Stimulated activated memory B cell treated with anti-CD40 and anti-IgM and Interleukin-4, amounts not matched to agents 10 μg/mL and 1 μg/mL and 100 μg/mL, for 72 hours (primary cell): Measurements from ENCODE around the gene CTSS.
"Not testable (repeated sequence)": the region's sequence is repeated elsewhere in the genome, so short reads cannot be mapped to it uniquely, and the experiment has no call there.

ENCODE experiments used
- ATAC-seq: fragments of 150-1000 bp; cut with Tn5 transposase; 2 replicates; pipeline ENCODE4 v1.10.0; 2021
- H3K27ac Mint-ChIP-seq: one replicate; pipeline ENCODE4 v1.8.0; 2022; ENCODE audit warnings: mild to moderate bottlenecking, mixed read lengths
- H3K27me3 Mint-ChIP-seq: one replicate; pipeline ENCODE4 v1.8.0; 2022; ENCODE audit warnings: mixed read lengths
- H3K36me3 Mint-ChIP-seq: one replicate; pipeline ENCODE4 v1.8.0; 2022; ENCODE audit warnings: mixed read lengths
- H3K4me1 Mint-ChIP-seq: one replicate; pipeline ENCODE4 v1.8.0; 2022; ENCODE audit warnings: mixed read lengths
- H3K4me3 Mint-ChIP-seq: one replicate; pipeline ENCODE4 v1.8.0; 2022; ENCODE audit warnings: mild to moderate bottlenecking, moderate library complexity, mixed read lengths
- H3K9me3 Mint-ChIP-seq: one replicate; pipeline ENCODE4 v1.8.0; 2022; ENCODE audit warnings: mixed read lengths

The CTSS gene

GRCh38 chr1:150765296-150765976, at the start of gene CTSS:
Gene CTSS (minus strand): TSS chr1:150765778. CDS start chr1:150764763, 1,015 bp downstream.
- H3K27me3 Mint-ChIP-seq, result no peaks in the 10 kb centered on the region
- H3K36me3 Mint-ChIP-seq, result peaks cover 27% of the 10 kb centered on the region
- peak within 1 kb of the TSS; percentile 99 for H3K27ac Mint-ChIP-seq
- peaks cover 53% of the 10 kb centered on the region for H3K4me1 Mint-ChIP-seq
- H3K9me3 Mint-ChIP-seq, result peaks cover under 1% of the 10 kb centered on the region
- peak; percentile 96 for ATAC-seq
- peak within 1 kb of the TSS; percentile 97 for H3K4me3 Mint-ChIP-seq

DNA sequence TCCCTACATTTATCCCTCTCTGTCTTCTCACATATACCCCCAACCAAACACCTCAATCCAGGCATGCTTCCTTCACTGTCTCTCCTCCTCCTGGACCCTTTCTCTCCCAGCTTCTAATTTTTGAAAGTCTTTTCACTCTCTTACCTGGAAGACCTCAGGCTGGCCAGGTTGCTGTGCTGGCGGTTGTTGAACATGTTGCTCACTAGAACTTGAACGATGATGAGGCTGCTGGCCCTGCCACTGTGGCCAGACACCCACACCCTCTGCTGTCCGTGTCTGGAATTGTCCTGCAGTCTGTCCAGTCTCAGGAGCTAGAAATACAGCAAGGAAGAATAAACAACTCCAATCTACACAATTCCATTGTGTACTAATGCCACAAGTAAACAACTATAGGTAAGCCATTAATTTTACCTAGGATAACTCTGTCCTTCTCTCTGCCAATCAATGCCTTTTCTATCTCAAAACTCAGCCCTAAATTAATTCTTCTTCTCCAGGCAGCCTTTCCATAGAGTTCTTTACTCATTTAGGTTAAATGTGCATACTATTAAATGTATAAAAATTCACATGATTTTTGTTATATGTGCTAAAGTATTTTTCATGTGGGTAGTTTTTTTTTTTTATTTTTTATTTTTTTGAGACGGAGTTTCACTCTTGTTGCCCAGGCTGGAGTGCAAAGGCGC, 47.6 kb upstream of the CTSS start:
- Mint-ChIP-seq H3K9me3 (no peaks in the 10 kb centered on the region), H3K27ac (no peak overlapping the region), H3K4me1 (no peaks in the 10 kb centered on the region), H3K4me3 (no peak overlapping the region), H3K36me3 (peaks cover 32% of the 10 kb centered on the region), H3K27me3 (no peaks in the 10 kb centered on the region)
- peak; percentile 27 for ATAC-seq

GRCh38 chr1:150810958-150811659, 45.5 kb upstream of the CTSS start:
- Mint-ChIP-seq H3K4me3 (no peak overlapping the region), H3K9me3 (no peaks in the 10 kb centered on the region), H3K4me1 (peaks cover 6% of the 10 kb centered on the region), H3K27ac (no peak overlapping the region), H3K27me3 (no peaks in the 10 kb centered on the region), H3K36me3 (peaks cover 17% of the 10 kb centered on the region)
- ATAC-seq, result no peak

DNA sequence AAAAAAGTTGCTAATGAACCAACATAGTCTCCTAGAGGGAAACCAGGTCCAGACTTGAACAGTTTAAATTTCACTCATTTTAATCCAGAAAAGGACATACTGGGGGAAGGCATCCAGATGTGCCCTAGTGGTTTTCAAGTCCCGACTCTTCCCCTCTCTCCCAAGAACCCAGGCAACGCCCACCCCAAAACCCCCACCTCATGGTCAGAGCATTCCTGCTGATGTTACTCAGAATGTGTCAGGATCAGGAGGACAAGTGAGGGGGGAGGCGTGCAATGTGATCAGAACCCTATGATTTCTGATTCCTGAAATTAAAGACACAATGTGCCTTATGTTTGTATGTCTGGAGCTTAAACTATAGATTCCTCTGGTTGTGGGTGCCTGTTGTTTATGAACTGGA, 44.1 kb upstream of the CTSS start:
- Mint-ChIP-seq H3K4me1 (peaks cover 6% of the 10 kb centered on the region), H3K4me3 (no peak overlapping the region), H3K36me3 (peaks cover 13% of the 10 kb centered on the region), H3K9me3 (no peaks in the 10 kb centered on the region), H3K27me3 (no peaks in the 10 kb centered on the region), H3K27ac (no peak overlapping the region)
- ATAC-seq, result no peak

- H3K27me3 Mint-ChIP-seq, result no peaks in the 10 kb centered on the region
- H3K27ac Mint-ChIP-seq, result no peak overlapping the region
These were observed 43.3 kb upstream of the CTSS start for GRCh38 chr1:150808846-150809245.

GRCh38 chr1:150808121-150808520, 42.5 kb upstream of the CTSS start, which contains the start of gene CTSK:
Gene CTSK (minus strand): TSS chr1:150808260. CDS start chr1:150806805, 1,455 bp downstream.
- ATAC-seq, result no peak
- Mint-ChIP-seq H3K9me3 (no peaks in the 10 kb centered on the region), H3K4me3 (no peak within 1 kb of the TSS), H3K4me1 (peaks cover 6% of the 10 kb centered on the region), H3K27ac (no peak within 1 kb of the TSS), H3K36me3 (peaks cover 7% of the 10 kb centered on the region), H3K27me3 (no peaks in the 10 kb centered on the region)

More at GRCh38 chr1:150808846-150809245, 43.3 kb upstream of the CTSS start:
- peaks cover 6% of the 10 kb centered on the region for H3K4me1 Mint-ChIP-seq
- H3K36me3 Mint-ChIP-seq, result peaks cover 9% of the 10 kb centered on the region
- no peaks in the 10 kb centered on the region for H3K9me3 Mint-ChIP-seq
- ATAC-seq, result no peak
- H3K4me3 Mint-ChIP-seq, result no peak overlapping the region

DNA sequence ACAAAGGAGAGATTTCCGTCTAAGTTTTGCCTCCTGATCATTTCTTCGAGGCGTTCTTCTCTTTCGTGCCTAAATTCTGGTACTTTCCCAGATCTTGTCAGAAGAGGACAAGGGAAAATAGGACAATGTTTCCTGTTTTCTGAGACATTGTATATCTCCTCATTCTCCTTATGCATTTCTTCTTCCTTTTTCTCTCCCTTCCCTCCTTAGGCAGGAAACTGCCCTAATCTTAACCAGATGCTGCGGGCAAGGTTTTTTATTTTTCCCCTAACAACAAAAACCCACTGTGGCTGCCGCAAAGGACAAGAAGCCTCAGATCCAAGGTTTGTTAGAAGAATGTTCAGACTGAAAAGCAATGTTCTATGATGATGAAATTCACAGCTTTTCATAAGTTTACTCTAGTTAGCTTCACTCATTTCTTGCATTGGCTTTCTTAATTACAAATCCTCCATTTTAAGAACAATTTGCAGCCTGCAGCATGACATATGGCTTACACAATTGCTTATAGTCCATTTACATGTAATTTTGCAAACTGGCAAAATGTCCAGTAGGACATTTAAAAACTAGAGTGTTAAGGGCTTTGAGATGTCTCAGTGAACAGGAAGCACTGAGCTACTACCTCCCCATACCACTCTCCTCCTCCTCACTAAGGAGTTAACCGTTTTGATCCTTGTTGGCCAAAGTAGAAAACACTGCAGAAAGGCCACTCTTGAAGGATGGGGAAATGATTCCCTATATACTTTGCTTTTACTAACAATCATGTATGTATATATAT, 41.9 kb upstream of the CTSS start:
- Mint-ChIP-seq H3K27me3 (no peaks in the 10 kb centered on the region), H3K4me1 (peaks cover 6% of the 10 kb centered on the region), H3K36me3 (peaks cover 7% of the 10 kb centered on the region), H3K9me3 (no peaks in the 10 kb centered on the region), H3K27ac (no peak overlapping the region), H3K4me3 (no peak overlapping the region)
- ATAC-seq, result no peak

DNA sequence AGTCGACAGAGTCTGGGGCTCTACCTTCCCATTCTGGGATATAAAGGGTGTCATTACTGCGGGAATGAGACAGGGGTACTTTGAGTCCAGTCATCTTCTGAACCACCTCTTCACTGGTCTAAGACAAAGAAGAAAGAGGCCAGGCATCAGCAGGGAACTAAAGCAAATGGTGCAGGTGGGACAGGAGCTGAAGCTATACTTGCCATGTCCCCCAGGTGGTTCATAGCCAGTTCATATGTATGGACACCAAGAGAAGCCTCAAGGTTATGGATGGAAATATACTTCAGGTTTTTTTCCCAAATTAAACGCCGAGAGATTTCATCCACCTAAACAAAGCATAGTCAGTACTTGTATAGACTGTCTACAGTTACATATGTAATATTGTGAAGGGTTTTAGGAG, 40.3 kb upstream of the CTSS start:
- Mint-ChIP-seq H3K27ac (no peak overlapping the region), H3K4me1 (peaks cover 6% of the 10 kb centered on the region), H3K27me3 (no peaks in the 10 kb centered on the region), H3K4me3 (no peak overlapping the region), H3K36me3 (peaks cover 7% of the 10 kb centered on the region), H3K9me3 (no peaks in the 10 kb centered on the region)
- ATAC-seq, result no peak

GRCh38 chr1:150804671-150805070, 39.1 kb upstream of the CTSS start:
- no peaks in the 10 kb centered on the region for H3K27me3 Mint-ChIP-seq
- H3K4me3 Mint-ChIP-seq, result no peak overlapping the region
- no peak overlapping the region for H3K27ac Mint-ChIP-seq
- ATAC-seq, result no peak
- H3K4me1 Mint-ChIP-seq, result peaks cover 6% of the 10 kb centered on the region
- no peaks in the 10 kb centered on the region for H3K9me3 Mint-ChIP-seq
- peaks cover 3% of the 10 kb centered on the region for H3K36me3 Mint-ChIP-seq

DNA sequence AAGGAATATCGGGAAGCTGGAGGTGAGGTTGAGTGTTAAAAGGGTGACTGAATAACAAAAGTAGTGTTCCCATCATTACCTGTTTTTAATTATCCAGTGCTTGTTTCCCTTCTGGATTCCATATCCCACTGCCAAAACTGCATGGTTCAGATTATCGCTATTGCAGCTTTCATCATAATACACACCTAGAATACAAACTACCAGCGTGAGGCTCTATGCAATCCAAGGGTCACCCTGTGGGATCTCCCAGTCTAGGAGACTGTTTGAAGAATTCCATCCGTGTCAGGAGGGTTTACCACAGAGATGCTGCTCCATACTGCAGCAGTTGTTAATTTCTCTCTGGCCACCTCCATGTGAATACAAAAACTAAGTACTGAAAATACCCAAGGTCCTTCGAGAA, 33.5 kb upstream of the CTSS start:
- no peaks in the 10 kb centered on the region for H3K4me1 Mint-ChIP-seq
- ATAC-seq, result no peak
- H3K4me3 Mint-ChIP-seq, result no peak overlapping the region
- H3K36me3 Mint-ChIP-seq, result peaks cover 39% of the 10 kb centered on the region
- H3K27ac Mint-ChIP-seq, result no peak overlapping the region
- H3K9me3 Mint-ChIP-seq, result no peaks in the 10 kb centered on the region
- H3K27me3 Mint-ChIP-seq, result no peaks in the 10 kb centered on the region

GRCh38 chr1:150798525-150798924, 32.9 kb upstream of the CTSS start:
- Mint-ChIP-seq H3K4me3 (no peak overlapping the region), H3K27me3 (no peaks in the 10 kb centered on the region), H3K9me3 (no peaks in the 10 kb centered on the region), H3K4me1 (no peaks in the 10 kb centered on the region), H3K36me3 (peaks cover 39% of the 10 kb centered on the region), H3K27ac (no peak overlapping the region)
- no peak for ATAC-seq

DNA sequence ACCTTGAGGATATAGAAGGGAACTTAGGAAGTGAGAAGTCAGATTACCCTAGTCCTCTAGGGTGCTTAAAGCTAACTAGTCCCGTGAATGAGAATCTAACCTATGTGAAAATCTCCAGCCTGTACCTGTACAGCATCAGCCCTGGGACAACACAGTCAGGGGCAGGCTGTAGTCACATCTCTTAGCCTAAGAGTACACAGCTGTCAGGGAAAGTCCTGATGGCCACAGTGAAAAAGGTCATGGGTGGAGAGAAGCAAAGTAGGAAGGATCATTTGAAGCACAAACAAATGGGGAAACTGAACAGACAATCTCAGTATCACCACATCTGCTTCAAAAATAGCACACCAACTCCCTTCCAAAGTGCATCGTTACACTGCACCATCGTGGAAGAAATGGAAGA, 30.8 kb upstream of the CTSS start:
- Mint-ChIP-seq H3K36me3 (peaks cover 39% of the 10 kb centered on the region), H3K4me3 (no peak overlapping the region), H3K9me3 (no peaks in the 10 kb centered on the region), H3K4me1 (no peaks in the 10 kb centered on the region), H3K27ac (no peak overlapping the region), H3K27me3 (no peaks in the 10 kb centered on the region)
- ATAC-seq, result peak; percentile 27

DNA sequence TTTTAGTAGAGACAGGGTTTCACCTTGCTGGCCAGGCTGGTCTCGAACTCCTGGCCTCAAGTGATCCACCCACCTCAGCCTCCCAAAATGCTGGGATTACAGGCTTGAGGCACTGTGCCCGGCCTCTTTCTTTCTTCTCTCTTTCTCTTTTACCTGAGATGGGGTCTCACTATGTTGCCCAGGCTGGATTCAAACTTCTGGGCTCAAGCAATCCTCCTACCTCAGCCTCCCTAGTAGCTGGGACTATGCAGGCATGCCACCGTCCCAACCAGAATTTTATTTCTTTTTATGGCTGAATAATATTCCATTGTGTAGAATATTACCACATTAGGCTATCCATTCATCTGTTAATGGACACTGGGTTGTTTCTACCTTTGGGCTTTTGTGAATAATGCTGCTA, 28.2 kb upstream of the CTSS start:
- H3K4me1 Mint-ChIP-seq, H3K4me3 Mint-ChIP-seq, H3K27me3 Mint-ChIP-seq, H3K27ac Mint-ChIP-seq, ATAC-seq, H3K9me3 Mint-ChIP-seq: not testable (repeated sequence)
- H3K36me3 Mint-ChIP-seq, result peaks cover 30% of the 10 kb centered on the region

DNA sequence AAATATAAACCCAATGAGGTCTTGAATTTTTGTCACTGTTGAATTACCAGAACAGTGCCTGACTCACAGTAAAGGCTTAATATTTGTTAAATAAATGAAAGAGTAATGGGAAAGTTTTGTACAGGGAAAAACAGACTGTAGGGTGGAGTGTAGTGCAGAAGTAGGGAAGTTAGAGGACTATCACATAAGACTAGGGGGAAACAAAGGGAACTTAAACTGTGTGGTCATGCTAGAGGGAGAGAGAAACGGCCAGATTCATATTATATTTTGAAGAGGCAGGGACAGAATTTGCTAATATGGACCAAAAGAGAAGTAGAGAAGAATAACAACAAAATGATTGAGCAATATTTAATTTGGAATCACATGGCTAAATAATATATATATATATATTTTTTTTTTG, 27.6 kb upstream of the CTSS start:
- ATAC-seq, result no peak
- Mint-ChIP-seq H3K4me1 (peaks cover under 1% of the 10 kb centered on the region), H3K27ac (no peak overlapping the region), H3K4me3 (no peak overlapping the region), H3K36me3 (peaks cover 25% of the 10 kb centered on the region), H3K27me3 (no peaks in the 10 kb centered on the region), H3K9me3 (no peaks in the 10 kb centered on the region)

GRCh38 chr1:150791585-150791984, 26.0 kb upstream of the CTSS start:
- no peak for ATAC-seq
- H3K27me3 Mint-ChIP-seq, result no peaks in the 10 kb centered on the region
- H3K4me3 Mint-ChIP-seq, result no peak overlapping the region
- peaks cover 13% of the 10 kb centered on the region for H3K36me3 Mint-ChIP-seq
- H3K27ac Mint-ChIP-seq, result no peak overlapping the region
- peaks cover 7% of the 10 kb centered on the region for H3K4me1 Mint-ChIP-seq
- H3K9me3 Mint-ChIP-seq, result no peaks in the 10 kb centered on the region
